ENCODE results near the gene AMN. TPM values are rescaled to one million over a fixed set of nuclear protein-coding genes. Genes with fewer than 3 reads are reported as not detected.

Gene AMN
- total RNA-seq, 2 donors from 2014 or later = 6.0 TPM; not detected in 1

GRCh38 chr14:102962111-102962627 lies 39.7 kb downstream of the AMN start:
- DNase-seq = no peak

GRCh38 chr14:102964152-102964730 lies 41.8 kb downstream of the AMN start:
- no peaks in the 10 kb centered on the region for H3K27me3 ChIP-seq
- no peak overlapping the region for H3K4me3 ChIP-seq
- H3K36me3 ChIP-seq (replicated peaks in 1 of 2; ENCODE audit: insufficient read depth in 1 of 2, low read depth in 2 of 2) = peaks cover 22 to 54% of the 10 kb centered on the region in 2 donors
- TF ChIP-seq CTCF (IDR thresholded peaks at IDR 0.05) = no peak
- no peak for TF ChIP-seq POLR2A (IDR thresholded peaks at IDR 0.05)
- no peak overlapping the region for H3K27ac ChIP-seq
- H3K4me1 ChIP-seq = no peaks in the 10 kb centered on the region
- ATAC-seq = no peak
- intact Hi-C loops (cut with DNase I) = no loop called here
- no peak for DNase-seq
- no peaks in the 10 kb centered on the region for H3K9me3 ChIP-seq
- 91 to 95% methylated on average over 18 to 33 of the region's 39 CpGs for WGBS, 2 donors

More at GRCh38 chr14:102962111-102962627, 39.7 kb downstream of the AMN start:
- 83 to 93% methylated on average over 4 to 9 of the region's 9 CpGs for WGBS, 2 donors
- intact Hi-C loops (cut with DNase I) = no loop called here
- Histone ChIP-seq H3K27me3 (no peaks in the 10 kb centered on the region), H3K4me3 (no peak overlapping the region), H3K4me1 (no peaks in the 10 kb centered on the region), H3K27ac (no peak overlapping the region), H3K36me3 (replicated peaks in 1 of 2; ENCODE audit: insufficient read depth in 1 of 2, low read depth in 2 of 2) (peaks cover 22 to 49% of the 10 kb centered on the region in 2 donors), H3K9me3 (no peaks in the 10 kb centered on the region)
- TF ChIP-seq CTCF (IDR thresholded peaks at IDR 0.05) (no peak), POLR2A (IDR thresholded peaks at IDR 0.05) (no peak)
- ATAC-seq = no peak

GRCh38 chr14:102965282-102965681 lies 42.8 kb downstream of the AMN start:
- no peaks in the 10 kb centered on the region for H3K9me3 ChIP-seq
- H3K27ac ChIP-seq = no peak overlapping the region
- no peak for ATAC-seq
- intact Hi-C loops (cut with DNase I) = no loop called here
- no peaks in the 10 kb centered on the region for H3K27me3 ChIP-seq
- H3K4me1 ChIP-seq = no peaks in the 10 kb centered on the region
- no peak overlapping the region for H3K4me3 ChIP-seq
- TF ChIP-seq CTCF (IDR thresholded peaks at IDR 0.05) (no peak), POLR2A (IDR thresholded peaks at IDR 0.05) (no peak)
- DNase-seq = no peak
- WGBS, 2 donors = 68 to 81% methylated on average over 3 of the region's 3 CpGs
- peaks cover 22 to 58% of the 10 kb centered on the region in 2 donors for H3K36me3 ChIP-seq (replicated peaks in 1 of 2; ENCODE audit: insufficient read depth in 1 of 2, low read depth in 2 of 2)

GRCh38 chr14:102965971-102966655 lies 43.6 kb downstream of the AMN start:
- ATAC-seq (no peak), DNase-seq (no peak)
- H3K4me1 ChIP-seq = no peaks in the 10 kb centered on the region
- TF ChIP-seq CTCF (IDR thresholded peaks at IDR 0.05) = no peak
- TF ChIP-seq POLR2A (IDR thresholded peaks at IDR 0.05) = no peak
- H3K27me3 ChIP-seq = no peaks in the 10 kb centered on the region
- WGBS, 2 donors = 90 to 92% methylated on average over 20 of the region's 20 CpGs
- H3K27ac ChIP-seq = no peak overlapping the region
- no peaks in the 10 kb centered on the region for H3K9me3 ChIP-seq
- H3K36me3 ChIP-seq (replicated peaks in 1 of 2; ENCODE audit: insufficient read depth in 1 of 2, low read depth in 2 of 2) = peaks cover 20 to 55% of the 10 kb centered on the region in 2 donors
- intact Hi-C loops (cut with DNase I) = no loop called here
- no peak overlapping the region for H3K4me3 ChIP-seq
